SJCRH30 (cell line): Measurements from ENCODE around the gene SPACDR. TPM values are rescaled to one million over a fixed set of nuclear protein-coding genes. Genes with fewer than 3 reads are reported as not detected.

Experiments used
- total RNA-seq: library from RNA; depleted of rRNA; stranded (reverse); fragments of >200 nt; shearing (Covaris generic); gene quantifications from 2 replicates; pipeline ENCODE4 v1.2.3, GENCODE V29; 2014; rRNA removed

The SPACDR gene
- total RNA-seq, 1 experiment from 2014 or later, result not detected

Other genes starting within 250 kb of the SPACDR start
- gene PVRIG, start 244.3 kb downstream of the SPACDR start, total RNA-seq, result not detected in 2 replicates
- 0.06 TPM in 1 of 2 replicates, not detected in the other for gene SPDYE3, start 156.6 kb downstream of the SPACDR start, total RNA-seq
- 13.3 and 28.0 TPM in 2 replicates for gene PILRB, start 106.1 kb downstream of the SPACDR start, total RNA-seq
- 0.83 TPM in 1 of 2 replicates, not detected in the other for gene PILRA, start 90.8 kb downstream of the SPACDR start, total RNA-seq
- 1.1 and 1.2 TPM in 2 replicates for gene ZCWPW1, start 35.6 kb downstream of the SPACDR start, total RNA-seq
- gene MEPCE, start 34.4 kb downstream of the SPACDR start, total RNA-seq, result 48.2 and 50.6 TPM in 2 replicates
- 11.2 and 11.7 TPM in 2 replicates for gene PPP1R35, start 27.8 kb downstream of the SPACDR start, total RNA-seq
- 13.7 and 14.7 TPM in 2 replicates for gene TSC22D4, start 15.0 kb upstream of the SPACDR start, total RNA-seq
- gene NYAP1, start 19.7 kb upstream of the SPACDR start, total RNA-seq, result 0.49 and 0.56 TPM in 2 replicates
- 7.2 and 9.0 TPM in 2 replicates for gene AGFG2, start 74.9 kb upstream of the SPACDR start, total RNA-seq
- 0.30 and 1.2 TPM in 2 replicates for gene SAP25, start 109.6 kb upstream of the SPACDR start, total RNA-seq
- gene LRCH4, start 121.9 kb upstream of the SPACDR start, total RNA-seq, result 19.8 and 33.2 TPM in 2 replicates
- gene FBXO24, start 122.1 kb upstream of the SPACDR start, total RNA-seq, result 0.10 TPM in 1 of 2 replicates, not detected in the other
- gene PCOLCE, start 138.1 kb upstream of the SPACDR start, total RNA-seq, result 41.2 and 43.4 TPM in 2 replicates
- 13.8 and 13.9 TPM in 2 replicates for gene MOSPD3, start 148.3 kb upstream of the SPACDR start, total RNA-seq
- gene TFR2, start 177.3 kb upstream of the SPACDR start, total RNA-seq, result not detected in 2 replicates
- not detected in 2 replicates for gene ACTL6B, start 192.2 kb upstream of the SPACDR start, total RNA-seq
- gene GNB2, start 209.5 kb upstream of the SPACDR start, total RNA-seq, result 105 and 112 TPM in 2 replicates
- 17.8 and 22.6 TPM in 2 replicates for gene GIGYF1, start 230.0 kb upstream of the SPACDR start, total RNA-seq
- 63.9 and 67.9 TPM in 2 replicates for gene POP7, start 241.9 kb upstream of the SPACDR start, total RNA-seq